Stimulated activated naive B cell treated with anti-CD40 and anti-IgM and Interleukin-4, amounts not matched to agents 10 μg/mL and 1 μg/mL and 100 μg/mL, for 72 hours (primary cell): ENCODE results near the gene TMEM200A.

Experiments used
- ATAC-seq, 2 donors: fragments of 150-1000 bp; cut with Tn5 transposase; replicated peaks; 2 replicates each; pipeline ENCODE4 v1.10.0; 2021; ENCODE audit warnings: moderate library complexity in 1 of 2
- DNase-seq: peaks from one replicate; pipeline ENCODE4 v3.0.0; 2021
- H3K27ac Mint-ChIP-seq: one replicate; pipeline ENCODE4 v1.8.0; 2022; ENCODE audit warnings: mild to moderate bottlenecking, mixed read lengths
- H3K27me3 Mint-ChIP-seq, 2 donors: one replicate each; pipeline ENCODE4 v1.8.0; 2022; ENCODE audit warnings: mixed read lengths in 2 of 2
- H3K36me3 Mint-ChIP-seq, 2 donors: one replicate each; pipeline ENCODE4 v1.8.0; 2022; ENCODE audit warnings: mixed read lengths in 2 of 2, mild to moderate bottlenecking in 1 of 2
- H3K4me1 Mint-ChIP-seq, 2 donors: one replicate each; pipeline ENCODE4 v1.8.0; 2022; ENCODE audit warnings: mixed read lengths in 2 of 2, mild to moderate bottlenecking in 1 of 2
- H3K4me3 Mint-ChIP-seq, 2 donors: one replicate each; pipeline ENCODE4 v1.8.0; 2022; ENCODE audit warnings: mild to moderate bottlenecking in 2 of 2, mixed read lengths in 2 of 2, moderate library complexity in 1 of 2
- H3K9me3 Mint-ChIP-seq, 2 donors: one replicate each; pipeline ENCODE4 v1.8.0; 2022; ENCODE audit warnings: mixed read lengths in 2 of 2, mild to moderate bottlenecking in 1 of 2

TMEM200A gene

GRCh38 chr6:130385064-130385695 lies 19.4 kb downstream of the TMEM200A start:
- ATAC-seq: no peak
- H3K36me3 Mint-ChIP-seq: no peaks in the 10 kb centered on the region
- H3K4me3 Mint-ChIP-seq: no peak overlapping the region
- H3K4me1 Mint-ChIP-seq: peaks cover 0 to 5% of the 10 kb centered on the region in 2 donors
- no peak for DNase-seq
- H3K9me3 Mint-ChIP-seq: no peaks in the 10 kb centered on the region
- no peak overlapping the region for H3K27ac Mint-ChIP-seq
- no peaks in the 10 kb centered on the region for H3K27me3 Mint-ChIP-seq

- Mint-ChIP-seq H3K27ac (no peak overlapping the region), H3K4me3 (no peak overlapping the region), H3K4me1 (no peaks in the 10 kb centered on the region), H3K36me3 (no peaks in the 10 kb centered on the region), H3K9me3 (no peaks in the 10 kb centered on the region), H3K27me3 (no peaks in the 10 kb centered on the region)
- ATAC-seq: no peak
- no peak for DNase-seq
Measured at GRCh38 chr6:130389142-130389541, 23.3 kb downstream of the TMEM200A start.

GRCh38 chr6:130390890-130391289 lies 25.1 kb downstream of the TMEM200A start:
- no peaks in the 10 kb centered on the region for H3K36me3 Mint-ChIP-seq
- no peak overlapping the region for H3K27ac Mint-ChIP-seq
- DNase-seq (no peak), ATAC-seq (no peak)
- H3K27me3 Mint-ChIP-seq: no peaks in the 10 kb centered on the region
- H3K9me3 Mint-ChIP-seq: no peaks in the 10 kb centered on the region
- no peaks in the 10 kb centered on the region for H3K4me1 Mint-ChIP-seq
- no peak overlapping the region for H3K4me3 Mint-ChIP-seq

GRCh38 chr6:130393306-130393705 lies 27.5 kb downstream of the TMEM200A start:
- DNase-seq: no peak
- Mint-ChIP-seq H3K4me1 (peaks cover 0 to 5% of the 10 kb centered on the region in 2 donors), H3K9me3 (peaks cover 0 to 2% of the 10 kb centered on the region in 2 donors)

GRCh38 chr6:130394246-130394645 lies 28.4 kb downstream of the TMEM200A start:
- Mint-ChIP-seq H3K27ac (no peak overlapping the region), H3K9me3 (peaks cover 0 to 2% of the 10 kb centered on the region in 2 donors), H3K4me3 (no peak overlapping the region), H3K4me1 (peaks cover 0 to 5% of the 10 kb centered on the region in 2 donors), H3K27me3 (no peaks in the 10 kb centered on the region), H3K36me3 (no peaks in the 10 kb centered on the region)
- ATAC-seq: no peak
- no peak for DNase-seq

More at GRCh38 chr6:130393306-130393705, 27.5 kb downstream of the TMEM200A start:
- no peaks in the 10 kb centered on the region for H3K36me3 Mint-ChIP-seq
- no peak for ATAC-seq
- H3K27me3 Mint-ChIP-seq: no peaks in the 10 kb centered on the region
- H3K27ac Mint-ChIP-seq: no peak overlapping the region
- H3K4me3 Mint-ChIP-seq: no peak overlapping the region

- Mint-ChIP-seq H3K4me3 (no peak overlapping the region), H3K27ac (no peak overlapping the region), H3K9me3 (peaks cover 0 to 4% of the 10 kb centered on the region in 2 donors), H3K4me1 (peaks cover 0 to 5% of the 10 kb centered on the region in 2 donors), H3K36me3 (no peaks in the 10 kb centered on the region), H3K27me3 (no peaks in the 10 kb centered on the region)
- ATAC-seq: no peak
- no peak for DNase-seq
Measured at GRCh38 chr6:130395164-130395563, 29.3 kb downstream of the TMEM200A start.

GRCh38 chr6:130396722-130397121 lies 30.9 kb downstream of the TMEM200A start:
- Mint-ChIP-seq H3K4me1 (peaks cover 0 to 5% of the 10 kb centered on the region in 2 donors), H3K27me3 (no peaks in the 10 kb centered on the region), H3K27ac (no peak overlapping the region), H3K9me3 (peaks cover 0 to 5% of the 10 kb centered on the region in 2 donors), H3K4me3 (no peak overlapping the region), H3K36me3 (no peaks in the 10 kb centered on the region)
- ATAC-seq (no peak), DNase-seq (no peak)

- no peaks in the 10 kb centered on the region for H3K36me3 Mint-ChIP-seq
- no peak overlapping the region for H3K27ac Mint-ChIP-seq
- peaks cover 0 to 4% of the 10 kb centered on the region in 2 donors for H3K27me3 Mint-ChIP-seq
- H3K4me3 Mint-ChIP-seq: no peak overlapping the region
- H3K9me3 Mint-ChIP-seq: no peaks in the 10 kb centered on the region
- H3K4me1 Mint-ChIP-seq: no peaks in the 10 kb centered on the region
- ATAC-seq (no peak), DNase-seq (no peak)
Measured at GRCh38 chr6:130405549-130405948, 39.7 kb downstream of the TMEM200A start.

GRCh38 chr6:130407032-130407431 lies 41.2 kb downstream of the TMEM200A start:
- no peaks in the 10 kb centered on the region for H3K36me3 Mint-ChIP-seq
- H3K4me3 Mint-ChIP-seq: no peak overlapping the region
- no peaks in the 10 kb centered on the region for H3K4me1 Mint-ChIP-seq
- peaks cover 1 to 2% of the 10 kb centered on the region in 2 donors for H3K9me3 Mint-ChIP-seq
- H3K27me3 Mint-ChIP-seq: peaks cover 0 to 4% of the 10 kb centered on the region in 2 donors
- no peak overlapping the region for H3K27ac Mint-ChIP-seq
- DNase-seq (no peak), ATAC-seq (no peak)

GRCh38 chr6:130409418-130410100 lies 43.7 kb downstream of the TMEM200A start:
- ATAC-seq (no peak), DNase-seq (no peak)
- Mint-ChIP-seq H3K27me3 (peaks cover 5 to 15% of the 10 kb centered on the region in 2 donors), H3K36me3 (peaks cover 2 to 10% of the 10 kb centered on the region in 2 donors), H3K27ac (no peak overlapping the region), H3K4me3 (no peak overlapping the region), H3K4me1 (no peaks in the 10 kb centered on the region), H3K9me3 (peaks cover 4 to 7% of the 10 kb centered on the region in 2 donors)

- ATAC-seq (no peak), DNase-seq (no peak)
- Mint-ChIP-seq H3K4me1 (no peaks in the 10 kb centered on the region), H3K4me3 (no peak overlapping the region), H3K36me3 (peaks cover 2 to 10% of the 10 kb centered on the region in 2 donors), H3K9me3 (peaks cover 4 to 7% of the 10 kb centered on the region in 2 donors), H3K27ac (no peak overlapping the region), H3K27me3 (peaks cover 5 to 15% of the 10 kb centered on the region in 2 donors)
Measured at GRCh38 chr6:130411481-130411880, 45.7 kb downstream of the TMEM200A start.

- Mint-ChIP-seq H3K36me3 (peaks cover 2 to 10% of the 10 kb centered on the region in 2 donors), H3K9me3 (peaks cover 4 to 7% of the 10 kb centered on the region in 2 donors), H3K27me3 (peaks cover 5 to 15% of the 10 kb centered on the region in 2 donors), H3K4me1 (no peaks in the 10 kb centered on the region), H3K4me3 (no peak overlapping the region), H3K27ac (peak overlapping the region; percentile 51)
- DNase-seq (no peak), ATAC-seq (no peak)
Measured at GRCh38 chr6:130412556-130413290, 46.9 kb downstream of the TMEM200A start.

- no peaks in the 10 kb centered on the region for H3K4me1 Mint-ChIP-seq
- DNase-seq (no peak), ATAC-seq (no peak)
Measured at GRCh38 chr6:130417951-130418350, 52.1 kb downstream of the TMEM200A start.

GRCh38 chr6:130420911-130421310 lies 55.1 kb downstream of the TMEM200A start:
- Mint-ChIP-seq H3K36me3 (peaks cover 0 to 2% of the 10 kb centered on the region in 2 donors), H3K4me1 (no peaks in the 10 kb centered on the region), H3K27me3 (no peaks in the 10 kb centered on the region), H3K4me3 (no peak overlapping the region), H3K9me3 (no peaks in the 10 kb centered on the region), H3K27ac (no peak overlapping the region)
- DNase-seq: no peak
- ATAC-seq: no peak

More at GRCh38 chr6:130417951-130418350, 52.1 kb downstream of the TMEM200A start:
- Mint-ChIP-seq H3K36me3 (peaks cover 2 to 5% of the 10 kb centered on the region in 2 donors), H3K9me3 (no peaks in the 10 kb centered on the region), H3K27me3 (peaks cover 5 to 6% of the 10 kb centered on the region in 2 donors), H3K4me3 (no peak overlapping the region), H3K27ac (no peak overlapping the region)
